Activated T-helper 1 cell treated with anti-CD3 and anti-CD28 coated beads, Interleukin-12 subunit alpha, Interleukin-12 subunit beta, Interleukin-2, Interleukin-4 antibody, amounts not matched to agents 30 ng/mL and 10 ng/mL and 1 ng/mL, durations not matched to agents 14 hours and 24 hours and 36 hours (primary cell): Measurements from ENCODE around the gene ADAM19. TPM values are rescaled to one million over a fixed set of nuclear protein-coding genes. Genes with fewer than 3 reads are reported as not detected.
A peak's percentile ranks its signal among the peaks of the same experiment; 100 is the strongest.
"Not testable (repeated sequence)": the region's sequence is repeated elsewhere in the genome, so short reads cannot be mapped to it uniquely, and the experiment has no call there.

ENCODE experiments used
- DNase-seq: peaks from one replicate; pipeline ENCODE4 v3.0.0; 2021; ENCODE audit warnings: low spot score
- H3K27ac Mint-ChIP-seq: one replicate; pipeline ENCODE4 v1.8.0; 2021; ENCODE audit warnings: mild to moderate bottlenecking, mixed read lengths
- H3K27me3 Mint-ChIP-seq: one replicate; pipeline ENCODE4 v1.8.0; 2022; ENCODE audit warnings: mild to moderate bottlenecking, moderate library complexity, mixed read lengths; ENCODE audit not compliant: insufficient read depth
- H3K36me3 Mint-ChIP-seq: one replicate; pipeline ENCODE4 v1.8.0; 2021; ENCODE audit warnings: low read depth, mixed read lengths
- H3K4me1 Mint-ChIP-seq: one replicate; pipeline ENCODE4 v1.8.0; 2021; ENCODE audit warnings: low read depth, mixed read lengths
- H3K4me3 Mint-ChIP-seq: one replicate; pipeline ENCODE4 v1.8.0; 2021; ENCODE audit warnings: mild to moderate bottlenecking, moderate library complexity, mixed read lengths
- H3K9me3 Mint-ChIP-seq: one replicate; pipeline ENCODE4 v1.8.0; 2021; ENCODE audit warnings: mixed read lengths
- intact Hi-C: fragments of 100-400 bp; cut with micrococcal nuclease; formaldehyde crosslinking; loops from one replicate; pipeline ENCODE4 v1.15.1; 2024
- total RNA-seq: library from RNA; stranded (reverse); gene quantifications from 2 replicates; pipeline ENCODE4 v1.2.3, GENCODE V29; 2022

Gene ADAM19
- total RNA-seq, 1 donor from 2014 or later: 341 TPM

GRCh38 chr5:157446412-157446935, 129.1 kb downstream of the ADAM19 start:
- H3K4me1 Mint-ChIP-seq: no peaks in the 10 kb centered on the region
- H3K27ac Mint-ChIP-seq: no peak overlapping the region
- no peaks in the 10 kb centered on the region for H3K36me3 Mint-ChIP-seq
- no peak overlapping the region for H3K4me3 Mint-ChIP-seq
- peaks cover 9% of the 10 kb centered on the region for H3K27me3 Mint-ChIP-seq
- no peaks in the 10 kb centered on the region for H3K9me3 Mint-ChIP-seq
- intact Hi-C loops: no loop called here
- DNase-seq: no peak

GRCh38 chr5:157445745-157446411, 129.7 kb downstream of the ADAM19 start:
- H3K4me3 Mint-ChIP-seq: no peak overlapping the region
- no peaks in the 10 kb centered on the region for H3K9me3 Mint-ChIP-seq
- DNase-seq: no peak
- H3K4me1 Mint-ChIP-seq: no peaks in the 10 kb centered on the region
- no peaks in the 10 kb centered on the region for H3K36me3 Mint-ChIP-seq
- intact Hi-C loops: no loop called here
- H3K27ac Mint-ChIP-seq: no peak overlapping the region
- peaks cover 9% of the 10 kb centered on the region for H3K27me3 Mint-ChIP-seq

- H3K36me3 Mint-ChIP-seq: peaks cover 3% of the 10 kb centered on the region
- no peaks in the 10 kb centered on the region for H3K4me1 Mint-ChIP-seq
- H3K27me3 Mint-ChIP-seq: peaks cover 13% of the 10 kb centered on the region
- no peak overlapping the region for H3K27ac Mint-ChIP-seq
- intact Hi-C loops: no loop called here
- no peak for DNase-seq
- H3K9me3 Mint-ChIP-seq: no peaks in the 10 kb centered on the region
- H3K4me3 Mint-ChIP-seq: no peak overlapping the region
Measured at GRCh38 chr5:157444224-157444623, 131.4 kb downstream of the ADAM19 start.

- no peaks in the 10 kb centered on the region for H3K9me3 Mint-ChIP-seq
- peaks cover 13% of the 10 kb centered on the region for H3K27me3 Mint-ChIP-seq
- H3K36me3 Mint-ChIP-seq: peaks cover 3% of the 10 kb centered on the region
- no peak for DNase-seq
- H3K4me1 Mint-ChIP-seq: no peaks in the 10 kb centered on the region
- no peak overlapping the region for H3K27ac Mint-ChIP-seq
- intact Hi-C loops: no loop called here
- no peak overlapping the region for H3K4me3 Mint-ChIP-seq
Measured at GRCh38 chr5:157443041-157443549, 132.5 kb downstream of the ADAM19 start.

- H3K4me3 Mint-ChIP-seq: no peak overlapping the region
- H3K36me3 Mint-ChIP-seq: peaks cover 4% of the 10 kb centered on the region
- peaks cover 8% of the 10 kb centered on the region for H3K4me1 Mint-ChIP-seq
- no peak overlapping the region for H3K27ac Mint-ChIP-seq
- peaks cover 7% of the 10 kb centered on the region for H3K27me3 Mint-ChIP-seq
- intact Hi-C loops: loop anchor here (5.0 kb wide), 1 partner anchor 238 kb away; the partner anchor contains the start of gene C5orf52
- H3K9me3 Mint-ChIP-seq: peaks cover 3% of the 10 kb centered on the region
- DNase-seq: no peak
Measured at GRCh38 chr5:157434096-157434495, 141.5 kb downstream of the ADAM19 start.

GRCh38 chr5:157431544-157432200, 143.9 kb downstream of the ADAM19 start:
- H3K36me3 Mint-ChIP-seq: peaks cover 4% of the 10 kb centered on the region

GRCh38 chr5:157429920-157430319, 145.7 kb downstream of the ADAM19 start:
- not testable (repeated sequence) for H3K27ac Mint-ChIP-seq, H3K4me1 Mint-ChIP-seq, DNase-seq, H3K4me3 Mint-ChIP-seq, H3K9me3 Mint-ChIP-seq, H3K36me3 Mint-ChIP-seq
- intact Hi-C loops: loop anchor here (5.0 kb wide), 1 partner anchor 242 kb away; the partner anchor contains the start of gene C5orf52
- H3K27me3 Mint-ChIP-seq: peaks cover 29% of the 10 kb centered on the region

More at GRCh38 chr5:157431544-157432200, 143.9 kb downstream of the ADAM19 start:
- Mint-ChIP-seq H3K4me3 (no peak overlapping the region), H3K27ac (no peak overlapping the region), H3K4me1 (peaks cover 8% of the 10 kb centered on the region), H3K27me3 (peaks cover 22% of the 10 kb centered on the region), H3K9me3 (peaks cover 3% of the 10 kb centered on the region)
- DNase-seq: peak; percentile 7
- intact Hi-C loops: loop anchor here (1.0 to 5.0 kb wide), 6 partner anchors 40 to 312 kb away; partner anchors contain the start of genes C5orf52 and LSM11

Other genes starting within 250 kb of the ADAM19 start
- gene NIPAL4, start 115.6 kb downstream of the ADAM19 start, total RNA-seq: 2.2 and 2.3 TPM in 2 replicates
- 0.12 and 0.29 TPM in 2 replicates for gene SOX30, start 76.7 kb upstream of the ADAM19 start, total RNA-seq
- gene C5orf52, start 95.8 kb upstream of the ADAM19 start, total RNA-seq: 0.39 TPM in 1 of 2 replicates, not detected in the other
- gene THG1L, start 155.6 kb upstream of the ADAM19 start, total RNA-seq: 26.8 and 30.1 TPM in 2 replicates
- gene LSM11, start 167.9 kb upstream of the ADAM19 start, total RNA-seq: 8.8 and 9.0 TPM in 2 replicates